ENCODE measurements around the gene DRC1.
A peak's percentile ranks its signal among the peaks of the same experiment; 100 is the strongest.

The DRC1 gene

DNA sequence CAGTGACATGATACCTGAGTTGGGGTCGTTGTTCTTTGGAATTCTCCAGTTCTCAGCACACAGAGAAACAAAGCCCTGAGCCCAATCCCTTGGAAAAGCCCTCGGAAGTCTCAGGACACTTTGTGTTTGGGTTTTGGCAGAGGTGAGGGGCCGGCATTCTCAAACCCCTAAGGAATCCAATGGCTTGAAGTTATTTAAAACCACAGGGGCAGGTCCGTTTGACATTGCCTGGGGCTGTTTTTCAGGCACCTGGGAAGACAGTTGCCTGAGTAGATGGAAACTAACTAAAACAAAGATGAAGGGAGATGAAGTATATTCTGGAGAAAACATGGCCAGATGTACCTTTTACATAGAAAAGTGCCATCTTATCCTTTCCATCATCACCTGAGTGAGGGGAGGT, 98.7 kb downstream of the DRC1 start:
- no peak for DNase-seq

DNA sequence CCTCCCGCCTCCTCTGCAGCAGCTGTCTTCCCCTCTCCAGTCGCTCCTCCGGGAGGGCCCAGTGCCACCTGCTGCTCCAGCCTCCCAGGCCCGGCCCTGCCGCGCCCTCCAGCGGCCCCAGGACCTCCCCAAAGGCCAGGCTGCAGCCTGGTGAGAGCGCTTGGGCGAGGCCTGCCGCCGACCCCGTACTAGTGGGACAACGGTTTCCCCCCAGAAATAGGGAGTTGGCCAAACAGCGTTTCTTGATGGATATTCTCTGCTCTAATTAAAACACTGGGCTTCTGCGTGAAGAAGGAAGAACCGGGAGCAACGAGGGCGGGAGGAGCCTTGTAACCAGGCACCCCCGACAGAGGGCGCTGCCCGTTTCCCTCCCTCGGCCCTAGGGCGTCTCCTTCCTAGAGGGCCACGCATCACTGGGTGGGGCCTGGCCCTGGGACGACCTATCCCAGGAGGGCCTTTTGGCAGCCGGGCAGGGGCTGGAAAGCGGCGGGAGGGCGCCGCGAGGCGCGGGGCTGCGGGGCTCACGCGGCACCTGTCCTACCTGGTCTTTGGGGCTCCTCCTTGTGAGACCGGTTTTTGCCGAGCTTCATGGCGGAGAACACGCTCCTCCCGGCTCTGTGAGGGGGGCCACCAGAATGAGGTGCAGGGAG, 101.6 kb downstream of the DRC1 start:
- DNase-seq: peak; percentile 63

DNA sequence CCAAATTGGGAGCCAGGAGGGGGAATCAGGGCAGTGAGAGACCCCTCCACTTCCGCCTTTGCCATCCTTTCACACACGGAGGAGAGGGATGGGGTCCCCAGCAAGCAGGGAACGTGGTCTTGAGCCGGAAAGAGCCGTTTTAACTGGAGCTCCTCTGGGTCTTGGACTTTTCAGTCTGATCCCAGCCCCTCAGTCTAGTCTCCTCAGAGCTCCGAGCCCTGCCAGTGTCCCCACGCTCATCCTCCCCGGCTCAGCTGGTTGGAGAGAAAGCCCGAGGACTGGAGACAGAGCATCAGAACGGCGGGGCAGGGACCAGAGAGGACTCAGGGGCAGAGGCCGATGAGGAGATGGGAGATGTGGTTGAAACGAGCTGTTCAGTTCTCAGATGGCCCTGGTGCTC, 102.3 kb downstream of the DRC1 start:
- DNase-seq: no peak

DNA sequence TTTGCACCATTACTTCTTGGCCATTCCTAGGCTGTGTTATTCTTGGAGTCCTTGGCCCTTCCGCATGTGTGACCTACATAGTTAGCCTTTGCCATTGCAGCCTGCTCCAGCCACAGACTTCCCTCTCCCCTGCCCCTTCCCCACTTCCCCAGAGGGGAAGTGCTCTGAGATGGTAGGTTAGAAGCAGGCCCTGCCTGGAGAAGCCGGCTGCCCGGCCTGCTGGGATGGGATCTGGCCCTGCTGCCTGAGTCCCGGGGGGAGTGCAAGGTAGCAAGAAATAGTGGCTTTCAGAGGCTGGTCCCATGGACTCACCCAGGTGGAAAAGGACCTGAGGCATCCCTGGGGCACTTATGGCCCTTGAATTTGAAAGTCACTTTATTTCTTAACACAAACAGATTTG, 104.6 kb downstream of the DRC1 start:
- no peak for DNase-seq

All from CD4-positive, alpha-beta T cell treated with Interleukin-4 for 4 hours (primary cell).